Measurements from ENCODE around the gene TBX18. TPM values are rescaled to one million over a fixed set of nuclear protein-coding genes. Genes with fewer than 3 reads are reported as not detected.

Gene TBX18
- total RNA-seq, 1 experiment from 2014 or later = not detected

DNA sequence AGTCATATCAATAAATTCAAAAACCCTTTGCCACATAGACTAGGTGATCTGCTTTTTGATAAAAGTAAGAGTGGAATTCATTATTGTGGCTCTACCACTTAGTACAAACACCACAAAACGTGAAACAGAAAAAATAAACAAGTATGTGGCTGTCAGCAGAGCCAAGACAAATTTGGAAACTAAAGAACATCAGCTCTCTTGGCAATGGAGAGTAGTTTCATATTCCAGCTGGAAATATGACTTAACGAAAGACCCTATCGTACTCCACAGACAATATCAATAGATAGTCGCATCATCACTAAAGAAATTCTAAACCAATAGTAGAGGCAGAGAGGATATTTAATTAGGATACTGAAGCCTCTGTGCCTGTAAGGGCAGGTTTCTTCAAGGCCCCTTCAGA lies 20.8 kb downstream of the TBX18 start:
- no peaks in the 10 kb centered on the region for H3K9me3 ChIP-seq (ENCODE audit: control insufficient read depth, low read depth, low read length)
- TF ChIP-seq, protein P1, sequence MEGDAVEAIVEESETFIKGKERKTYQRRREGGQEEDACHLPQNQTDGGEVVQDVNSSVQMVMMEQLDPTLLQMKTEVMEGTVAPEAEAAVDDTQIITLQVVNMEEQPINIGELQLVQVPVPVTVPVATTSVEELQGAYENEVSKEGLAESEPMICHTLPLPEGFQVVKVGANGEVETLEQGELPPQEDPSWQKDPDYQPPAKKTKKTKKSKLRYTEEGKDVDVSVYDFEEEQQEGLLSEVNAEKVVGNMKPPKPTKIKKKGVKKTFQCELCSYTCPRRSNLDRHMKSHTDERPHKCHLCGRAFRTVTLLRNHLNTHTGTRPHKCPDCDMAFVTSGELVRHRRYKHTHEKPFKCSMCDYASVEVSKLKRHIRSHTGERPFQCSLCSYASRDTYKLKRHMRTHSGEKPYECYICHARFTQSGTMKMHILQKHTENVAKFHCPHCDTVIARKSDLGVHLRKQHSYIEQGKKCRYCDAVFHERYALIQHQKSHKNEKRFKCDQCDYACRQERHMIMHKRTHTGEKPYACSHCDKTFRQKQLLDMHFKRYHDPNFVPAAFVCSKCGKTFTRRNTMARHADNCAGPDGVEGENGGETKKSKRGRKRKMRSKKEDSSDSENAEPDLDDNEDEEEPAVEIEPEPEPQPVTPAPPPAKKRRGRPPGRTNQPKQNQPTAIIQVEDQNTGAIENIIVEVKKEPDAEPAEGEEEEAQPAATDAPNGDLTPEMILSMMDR (conservative IDR thresholded peaks at IDR 0.05) = no peak
- no peaks in the 10 kb centered on the region for H3K27me3 ChIP-seq (ENCODE audit: insufficient read depth, low read length)
- no peak overlapping the region for H3K56ac ChIP-seq (ENCODE audit: insufficient read length, low read depth, low read length)
- H2AFZ ChIP-seq (ENCODE audit: low read length) = no peak overlapping the region
- H3K27ac Mint-ChIP-seq = no peak overlapping the region
- H4K20me1 ChIP-seq (ENCODE audit: control insufficient read depth, insufficient read depth, insufficient read length) = no peaks in the 10 kb centered on the region
- no peaks in the 10 kb centered on the region for H3K4me1 ChIP-seq (ENCODE audit: insufficient read depth, low read length)
- no peak overlapping the region for H2BK120ac ChIP-seq (ENCODE audit: low read depth, low read length, poor library complexity, severe bottlenecking)
- H4K91ac ChIP-seq (ENCODE audit: insufficient read length, low read depth, low read length) = no peak overlapping the region
- H3K27me3 Mint-ChIP-seq (ENCODE audit: low read depth) = peaks cover 8% of the 10 kb centered on the region; the same call in 1 of the 2 replicates
- no peak overlapping the region for H3K4me2 ChIP-seq (ENCODE audit: insufficient read depth, insufficient read length, low read length)
- no peak overlapping the region for H3K4ac ChIP-seq (ENCODE audit: low read depth, low read length)
- no peak overlapping the region for H2BK12ac ChIP-seq (ENCODE audit: insufficient read length, low read depth, low read length)
- no peak overlapping the region for H2BK15ac ChIP-seq (ENCODE audit: low read depth, low read length)
- no peak overlapping the region for H4K8ac ChIP-seq (replicated peaks; ENCODE audit: insufficient read length, low read depth, low read length)
- no peak overlapping the region for H4K5ac ChIP-seq (ENCODE audit: insufficient read length, low read depth, low read length)
- no peak overlapping the region for H2BK20ac ChIP-seq (ENCODE audit: low read depth, low read length, poor library complexity, severe bottlenecking)
- DNase-seq = no peak
- H3K23ac ChIP-seq (ENCODE audit: insufficient read length, low read depth, low read length) = no peak overlapping the region
- H3K14ac ChIP-seq (ENCODE audit: insufficient read depth, low read length) = no peak overlapping the region
- no peak overlapping the region for H2BK5ac ChIP-seq (ENCODE audit: insufficient read length, low read length)
- H3K9ac ChIP-seq (ENCODE audit: extremely low read depth, insufficient read length, low read length) = no peak overlapping the region
- no peak overlapping the region for H3T11ph ChIP-seq (ENCODE audit: low read length)
- no peak overlapping the region for H3K4me3 Mint-ChIP-seq
- no peak overlapping the region for H3K27ac ChIP-seq (ENCODE audit: insufficient read length, low read depth, low read length)
- no peak overlapping the region for H3K18ac ChIP-seq (ENCODE audit: insufficient read length, low read depth, low read length)
- no peaks in the 10 kb centered on the region for H3K4me1 Mint-ChIP-seq
- H3K79me2 ChIP-seq (ENCODE audit: insufficient read depth, low read length) = no peaks in the 10 kb centered on the region
- no peak overlapping the region for H2AK5ac ChIP-seq (ENCODE audit: insufficient read length, low read length)
- WGBS (ENCODE audit: extremely low coverage, insufficient read length, low lambda C conversion rate) = no CpG with 5 or more reads among the region's 4 CpGs
- no peaks in the 10 kb centered on the region for H3K23me2 ChIP-seq (ENCODE audit: insufficient read length, low read depth, low read length, poor library complexity, severe bottlenecking)
- no peaks in the 10 kb centered on the region for H3K36me3 Mint-ChIP-seq (ENCODE audit: insufficient read depth in 1 of 3, low read depth in 3 of 3)
- no peaks in the 10 kb centered on the region for H3K9me3 Mint-ChIP-seq
- no peaks in the 10 kb centered on the region for H3K79me1 ChIP-seq (ENCODE audit: insufficient read depth, low read depth, low read length, poor library complexity, severe bottlenecking)

Data from H9 (cell line).